Measurements from ENCODE around the gene ARMH2. TPM values are rescaled to one million over a fixed set of nuclear protein-coding genes. Genes with fewer than 3 reads are reported as not detected.

ARMH2 gene
- total and polyA plus RNA-seq, 9 of the 15 experiments (the other 6 are each of a cell fraction or from before 2014, with no cell fraction given): not detected

DNA sequence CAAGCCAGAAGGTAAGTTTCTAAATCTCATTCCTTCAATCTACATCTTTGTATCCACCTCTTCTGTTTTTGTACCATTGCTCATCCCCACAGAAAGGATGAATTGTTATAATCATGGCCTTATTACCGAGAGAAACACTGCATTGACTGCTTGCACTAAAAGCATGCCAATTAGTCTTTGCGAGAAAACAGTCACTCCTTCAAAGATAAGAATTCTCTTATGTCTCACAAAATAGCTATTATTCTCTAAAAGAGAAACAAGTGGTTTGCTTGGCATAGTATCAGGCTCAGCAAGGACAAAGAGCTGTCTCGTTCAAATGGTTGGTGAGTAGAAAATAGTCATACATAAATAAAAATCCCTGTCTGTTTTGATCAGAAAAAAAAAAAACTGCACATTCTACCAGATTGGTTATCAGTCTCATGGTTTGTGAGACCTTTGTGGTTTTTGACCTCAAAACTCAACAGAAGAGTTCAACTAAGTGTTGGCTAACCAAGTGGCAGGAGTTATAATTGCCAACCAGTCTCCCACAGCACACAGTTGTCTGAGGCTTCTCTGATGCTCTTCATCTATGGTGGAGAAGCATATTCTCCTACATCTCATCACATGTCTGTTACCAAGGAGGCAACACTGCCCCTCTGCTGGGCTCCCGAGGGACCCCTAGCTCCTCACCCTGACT, 35.1 kb upstream of the ARMH2 start:
- Histone ChIP-seq H3K9me1 (ENCODE audit: control insufficient read depth, insufficient read depth, low read length) (no peaks in the 10 kb centered on the region), H3K4me1 (replicated peaks in 1 of 2; ENCODE audit: control insufficient read depth in 2 of 2, insufficient read depth in 2 of 2, low read length in 2 of 2) (no peaks in the 10 kb centered on the region), H3K4me3 (no peak overlapping the region), H3K79me2 (ENCODE audit: control insufficient read depth, insufficient read depth, low read length) (no peaks in the 10 kb centered on the region), H3K27ac (ENCODE audit: extremely low read depth, low read depth, low read length) (no peak overlapping the region), H3K27me3 (ENCODE audit: control insufficient read depth in 2 of 2, insufficient read depth in 2 of 2, low read length in 2 of 2) (peaks cover 10 to 26% of the 10 kb centered on the region in 2 experiments), H3K36me3 (ENCODE audit: control insufficient read depth, insufficient read depth, low read length) (no peaks in the 10 kb centered on the region), H3K4me2 (ENCODE audit: insufficient read depth, low read length) (no peak overlapping the region), H2AFZ (ENCODE audit: low read depth, low read length) (no peak overlapping the region), H4K20me1 (replicated peaks; ENCODE audit: control insufficient read depth, insufficient read depth, low read length) (no peaks in the 10 kb centered on the region), H3K9ac (ENCODE audit: insufficient read depth in 1 of 2, low read depth in 2 of 2, low read length in 2 of 2) (no peak overlapping the region), H3K9me3 (replicated peaks; ENCODE audit: control insufficient read depth, insufficient read depth, low read depth, low read length) (no peaks in the 10 kb centered on the region)
- POLR2A ChIA-PET: interaction anchor here (1.0 kb wide), 1 partner anchor 31 kb away, joined by 4 read pairs; no protein-coding TSS in a partner anchor
- WGBS (ENCODE audit: insufficient coverage, low coverage, missing lambda C conversion rate): 1% methylated on average over 4 of the region's 4 CpGs
- DNase-seq (ENCODE audit: extremely low read depth in 1 of 4, low spot score in 3 of 4) (no peak), ATAC-seq (no peak), FAIRE-seq (no peak)
- BruUV-seq (replicated peaks): no TSS peak
- intact Hi-C loops (cut with micrococcal nuclease) (no loop called here), in situ Hi-C loops (cut with MboI) (no loop called here)
- CTCF ChIA-PET (ENCODE audit: low intra/inter-chr PET ratio): no interaction called here
- no peak for TF ChIP-seq NEUROD1 (IDR thresholded peaks at IDR 0.05; ENCODE audit: borderline replicate concordance, low read depth, low read length, partially characterized antibody)
- no peak for TF ChIP-seq SETDB1 (IDR thresholded peaks at IDR 0.05; ENCODE audit: low read length)
- TF ChIP-seq ATF4 (CRISPR knock-in tag; IDR thresholded peaks at IDR 0.05): no peak
- no peak for TF ChIP-seq CBX5 (IDR thresholded peaks at IDR 0.05; ENCODE audit: borderline replicate concordance, low read depth)
- TF ChIP-seq, protein P1, sequence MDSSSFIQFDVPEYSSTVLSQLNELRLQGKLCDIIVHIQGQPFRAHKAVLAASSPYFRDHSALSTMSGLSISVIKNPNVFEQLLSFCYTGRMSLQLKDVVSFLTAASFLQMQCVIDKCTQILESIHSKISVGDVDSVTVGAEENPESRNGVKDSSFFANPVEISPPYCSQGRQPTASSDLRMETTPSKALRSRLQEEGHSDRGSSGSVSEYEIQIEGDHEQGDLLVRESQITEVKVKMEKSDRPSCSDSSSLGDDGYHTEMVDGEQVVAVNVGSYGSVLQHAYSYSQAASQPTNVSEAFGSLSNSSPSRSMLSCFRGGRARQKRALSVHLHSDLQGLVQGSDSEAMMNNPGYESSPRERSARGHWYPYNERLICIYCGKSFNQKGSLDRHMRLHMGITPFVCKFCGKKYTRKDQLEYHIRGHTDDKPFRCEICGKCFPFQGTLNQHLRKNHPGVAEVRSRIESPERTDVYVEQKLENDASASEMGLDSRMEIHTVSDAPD (CRISPR knock-in tag; IDR thresholded peaks at IDR 0.05): no peak
- TF ChIP-seq NONO (IDR thresholded peaks at IDR 0.05; ENCODE audit: low read depth in 2 of 2, low read length in 1 of 2): no peak
- TF ChIP-seq ZNF395 (CRISPR knock-in tag; IDR thresholded peaks at IDR 0.05): no peak
- TF ChIP-seq SRSF1 (IDR thresholded peaks at IDR 0.05; ENCODE audit: low read depth, low read length): no peak
- no peak for TF ChIP-seq MTA1 (IDR thresholded peaks at IDR 0.05; ENCODE audit: borderline replicate concordance)
- TF ChIP-seq CBFA2T3 (IDR thresholded peaks at IDR 0.05): no peak
- TF ChIP-seq NFRKB (IDR thresholded peaks at IDR 0.05; ENCODE audit: low read depth): no peak
- no peak for TF ChIP-seq ILK (tag; IDR thresholded peaks at IDR 0.05; ENCODE audit: borderline replicate concordance, low read depth)
- no peak for TF ChIP-seq FOXK2 (conservative IDR thresholded peaks at IDR 0.05 in 1 of 2, IDR thresholded peaks at IDR 0.05 in 1 of 2; ENCODE audit: low read depth in 2 of 2)
- TF ChIP-seq FOXA1 (IDR thresholded peaks at IDR 0.05; ENCODE audit: borderline replicate concordance): no peak

Measured in K562 (cell line).